ENCODE results near the gene COL27A1.
"Not testable (repeated sequence)": the region's sequence is repeated elsewhere in the genome, so short reads cannot be mapped to it uniquely, and the experiment has no call there.

COL27A1 gene

GRCh38 chr9:114123031-114123977 is 32.0 kb upstream of the COL27A1 start:
- DNase-seq: no peak

- no peak for DNase-seq
These were observed 31.2 kb upstream of the COL27A1 start for GRCh38 chr9:114124138-114124537.

GRCh38 chr9:114124666-114125475 is 30.5 kb upstream of the COL27A1 start:
- DNase-seq: no peak

GRCh38 chr9:114125476-114126013 is 29.8 kb upstream of the COL27A1 start:
- DNase-seq: no peak

GRCh38 chr9:114126247-114127060 is 28.9 kb upstream of the COL27A1 start:
- DNase-seq: no peak

- DNase-seq: not testable (repeated sequence)
These were observed 26.6 kb upstream of the COL27A1 start for GRCh38 chr9:114128759-114129158.

GRCh38 chr9:114130141-114130540 is 25.2 kb upstream of the COL27A1 start:
- DNase-seq: no peak

GRCh38 chr9:114130624-114131277 is 24.6 kb upstream of the COL27A1 start:
- DNase-seq: no peak

- no peak for DNase-seq
These were observed 23.4 kb upstream of the COL27A1 start for GRCh38 chr9:114131808-114132549.

GRCh38 chr9:114132550-114132918 is 22.8 kb upstream of the COL27A1 start:
- DNase-seq: no peak

GRCh38 chr9:114134827-114135396 is 20.4 kb upstream of the COL27A1 start:
- DNase-seq: no peak

- DNase-seq: no peak
These were observed 17.5 kb upstream of the COL27A1 start for GRCh38 chr9:114137831-114138230.

- no peak for DNase-seq
These were observed 16.8 kb upstream of the COL27A1 start for GRCh38 chr9:114138552-114138971.

- no peak for DNase-seq
These were observed 16.3 kb upstream of the COL27A1 start for GRCh38 chr9:114139071-114139470.

GRCh38 chr9:114140401-114140800 is 14.9 kb upstream of the COL27A1 start:
- DNase-seq: no peak

GRCh38 chr9:114140850-114141249 is 14.5 kb upstream of the COL27A1 start:
- DNase-seq: no peak

- peak; percentile 30 for DNase-seq
These were observed 13.6 kb upstream of the COL27A1 start for GRCh38 chr9:114141553-114142402.

GRCh38 chr9:114143234-114143633 is 12.1 kb upstream of the COL27A1 start:
- DNase-seq: no peak

GRCh38 chr9:114146735-114147134 is 8.6 kb upstream of the COL27A1 start:
- no peak for DNase-seq

- DNase-seq: no peak
These were observed 6.2 kb upstream of the COL27A1 start for GRCh38 chr9:114149181-114149580.
